Cardiac atrium fibroblast (primary cell): Measurements from ENCODE around the gene MRAP2. TPM values are rescaled to one million over a fixed set of nuclear protein-coding genes. Genes with fewer than 3 reads are reported as not detected.

Source experiments
- total RNA-seq: library from RNA; depleted of rRNA; stranded (reverse); fragments of >200 nt; gene quantifications from 2 replicates; pipeline ENCODE4 v1.2.3, GENCODE V29; 2015

The MRAP2 gene
- total RNA-seq = 0.36 and 0.49 TPM in 2 replicates

GRCh38 chr6:84033523-84034451, at the start of gene MRAP2:
MRAP2 (plus strand) TSS chr6:84033772; CDS start chr6:84055319, 21,547 bp downstream.

Other genes starting within 250 kb of the MRAP2 start
- not detected in 2 replicates for gene RIPPLY2, start 180.4 kb upstream of the MRAP2 start, total RNA-seq
- 4.4 and 10.7 TPM in 2 replicates for gene CYB5R4, start 174.1 kb upstream of the MRAP2 start, total RNA-seq
- 0.54 and 7.0 TPM in 2 replicates for gene CEP162, start 193.9 kb downstream of the MRAP2 start, total RNA-seq